Esophagus muscularis mucosa (tissue), 4 donors: Measurements from ENCODE around the gene TPK1. TPM values are rescaled to one million over a fixed set of nuclear protein-coding genes. Genes with fewer than 3 reads are reported as not detected.
A peak's percentile ranks its signal among the peaks of the same experiment; 100 is the strongest.

Source experiments
- DNase-seq: peaks from one replicate; pipeline ENCODE4 v3.0.0-alpha.2; 2017; ENCODE audit errors: extremely low spot score
- H3K27ac ChIP-seq, 4 donors: fragments of 200-600 bp; sonication (generic); replicated peaks in 1 of 4; 1 replicate in 3 of 4; 2 replicates in 1 of 4; pipeline ENCODE4 v1.5.1; 2016 to 2019; ENCODE audit warnings: mild to moderate bottlenecking in 1 of 4
- H3K27me3 ChIP-seq, 4 donors: fragments of 200-600 bp; sonication (generic); one replicate each; pipeline versions ENCODE4 v1.5.1 to v1.6.0; 2016 to 2019
- H3K36me3 ChIP-seq, 4 donors: fragments of 200-600 bp; sonication (generic); one replicate each; pipeline ENCODE4 v1.5.1; 2016 to 2019
- H3K4me1 ChIP-seq, 4 donors: fragments of 200-600 bp; sonication (generic); one replicate each; pipeline ENCODE4 v1.5.1; 2016 to 2019
- H3K4me3 ChIP-seq, 4 donors: fragments of 200-600 bp; sonication (generic); 1 replicate in 2 of 4; 2 replicates in 2 of 4; pipeline ENCODE4 v1.5.1; 2016 to 2019; ENCODE audit warnings: mild to moderate bottlenecking in 4 of 4, moderate library complexity in 1 of 4
- H3K9me3 ChIP-seq, 4 donors: fragments of 200-600 bp; sonication (generic); 1 replicate in 3 of 4; 2 replicates in 1 of 4; pipeline ENCODE4 v1.5.1; 2016 to 2019
- EP300 ChIP-seq: sonication (generic); formaldehyde crosslinking; IDR thresholded peaks from one replicate; pipeline ENCODE4 v1.6.1; 2017; ENCODE audit warnings: antibody characterized with exemption
- POLR2A ChIP-seq: fragments of 450-650 bp; IDR thresholded peaks from one replicate; pipeline ENCODE4 v1.6.1; 2017; ENCODE audit warnings: antibody characterized with exemption, moderate library complexity, mild to moderate bottlenecking, low read depth
- POLR2AphosphoS5 ChIP-seq, 2 donors: sonication (generic); formaldehyde crosslinking; IDR thresholded peaks; one replicate each; pipeline ENCODE4 v1.6.1; 2017; ENCODE audit warnings: antibody characterized with exemption in 2 of 2
- WGBS: methylation state at CpG from one replicate; pipeline ENCODE4 v1.1.5; 2018; 5-methylcytosine and 5-hydroxymethylcytosine counted together
- intact Hi-C: fragments of 100-400 bp; cut with DNase I; formaldehyde crosslinking; loops from one replicate; pipeline ENCODE4 v1.15.1; 2023
- total RNA-seq, 4 donors: library from RNA; depleted of rRNA; stranded (reverse); fragments of >200 nt; gene quantifications; one replicate each; pipeline versions ENCODE4 v1.1.0 to v1.2.1, GENCODE V29; 2016
- TF ChIP-seq, protein P1 (sequence below), 3 experiments: fragments of 200-600 bp in 2 of 3; fragments of 450-650 bp in 1 of 3; sonication (generic) in 2 of 3; IDR thresholded peaks; one replicate each; pipeline ENCODE4 v1.5.1; 2017 to 2019; ENCODE audit warnings: antibody characterized with exemption in 3 of 3, mild to moderate bottlenecking in 2 of 3, moderate library complexity in 1 of 3

Gene TPK1
- total RNA-seq, 4 donors from 2014 or later, result 2.7 to 4.3 (median 3.4) TPM

DNA sequence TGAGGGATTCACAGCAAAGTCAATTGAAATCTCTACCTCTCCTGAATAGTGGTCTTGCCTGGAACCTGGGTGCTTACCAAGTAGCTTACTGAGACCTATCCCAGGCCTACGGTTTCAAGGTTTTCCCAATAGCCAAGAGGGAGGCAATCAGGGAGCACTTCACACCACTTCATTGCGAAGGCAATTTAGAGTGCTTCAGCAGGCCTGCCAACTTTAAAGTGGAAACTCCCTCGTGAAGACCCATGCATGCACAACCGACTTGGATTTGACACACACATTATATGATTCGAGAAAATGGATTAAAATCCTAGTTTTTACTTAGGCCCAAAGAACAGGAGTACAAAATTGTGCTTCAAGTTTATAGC, 380.8 kb downstream of the TPK1 start:
- no peaks in the 10 kb centered on the region for H3K4me1 ChIP-seq
- TF ChIP-seq, protein P1, sequence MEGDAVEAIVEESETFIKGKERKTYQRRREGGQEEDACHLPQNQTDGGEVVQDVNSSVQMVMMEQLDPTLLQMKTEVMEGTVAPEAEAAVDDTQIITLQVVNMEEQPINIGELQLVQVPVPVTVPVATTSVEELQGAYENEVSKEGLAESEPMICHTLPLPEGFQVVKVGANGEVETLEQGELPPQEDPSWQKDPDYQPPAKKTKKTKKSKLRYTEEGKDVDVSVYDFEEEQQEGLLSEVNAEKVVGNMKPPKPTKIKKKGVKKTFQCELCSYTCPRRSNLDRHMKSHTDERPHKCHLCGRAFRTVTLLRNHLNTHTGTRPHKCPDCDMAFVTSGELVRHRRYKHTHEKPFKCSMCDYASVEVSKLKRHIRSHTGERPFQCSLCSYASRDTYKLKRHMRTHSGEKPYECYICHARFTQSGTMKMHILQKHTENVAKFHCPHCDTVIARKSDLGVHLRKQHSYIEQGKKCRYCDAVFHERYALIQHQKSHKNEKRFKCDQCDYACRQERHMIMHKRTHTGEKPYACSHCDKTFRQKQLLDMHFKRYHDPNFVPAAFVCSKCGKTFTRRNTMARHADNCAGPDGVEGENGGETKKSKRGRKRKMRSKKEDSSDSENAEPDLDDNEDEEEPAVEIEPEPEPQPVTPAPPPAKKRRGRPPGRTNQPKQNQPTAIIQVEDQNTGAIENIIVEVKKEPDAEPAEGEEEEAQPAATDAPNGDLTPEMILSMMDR (IDR thresholded peaks at IDR 0.05), result no peak
- TF ChIP-seq POLR2A (no peak), POLR2AphosphoS5 (IDR thresholded peaks at IDR 0.05) (no peak), EP300 (no peak)
- intact Hi-C loops, result no loop called here
- WGBS, result 95% methylated on average over 5 of the region's 5 CpGs
- no peak overlapping the region for H3K4me3 ChIP-seq
- no peak overlapping the region for H3K27ac ChIP-seq
- no peaks in the 10 kb centered on the region for H3K9me3 ChIP-seq
- no peaks in the 10 kb centered on the region for H3K27me3 ChIP-seq
- no peak for DNase-seq
- H3K36me3 ChIP-seq, result peaks cover 0 to 3% (median 0%) of the 10 kb centered on the region in 4 donors

DNA sequence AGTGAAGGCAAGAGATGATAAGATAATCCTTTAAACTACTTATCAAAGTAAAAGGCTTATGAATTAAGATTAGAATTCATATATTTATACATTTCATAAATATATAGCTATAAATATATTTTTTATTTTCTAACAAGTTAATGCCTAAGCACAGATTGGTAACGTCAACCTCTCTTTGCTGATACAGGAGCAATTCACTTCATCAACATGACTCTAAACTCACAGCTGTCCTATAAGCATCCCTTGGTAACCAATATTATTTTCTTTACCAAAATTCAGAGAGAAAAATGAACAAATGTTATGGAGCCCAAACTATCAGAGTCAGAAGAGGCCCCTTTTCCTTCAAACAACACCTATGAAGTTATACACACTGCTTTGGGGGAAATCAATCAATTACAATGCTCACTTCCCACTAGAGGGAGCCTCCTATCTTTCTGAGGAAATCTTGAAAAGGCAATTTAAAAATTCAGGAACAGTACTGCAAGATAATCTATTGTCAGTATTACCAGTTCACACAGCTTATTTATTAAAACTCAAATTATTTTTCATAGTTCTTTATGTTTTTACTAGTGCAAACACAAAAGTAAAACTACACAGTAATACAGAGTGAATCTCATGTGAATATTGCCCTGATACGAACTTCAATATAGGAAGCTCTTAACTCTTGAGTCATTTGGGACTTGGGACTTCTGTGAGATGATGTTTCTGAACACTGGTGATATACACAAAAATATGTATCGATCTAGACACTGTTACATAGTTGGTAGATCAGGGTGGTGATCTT, 381.4 kb downstream of the TPK1 start:
- intact Hi-C loops, result no loop called here
- peaks cover 0 to 3% (median 0%) of the 10 kb centered on the region in 4 donors for H3K36me3 ChIP-seq
- TF ChIP-seq POLR2A, result no peak
- TF ChIP-seq, protein P1 (IDR thresholded peaks at IDR 0.05), result peak in 2 of 3 experiments; percentile 10 to 28
- no peak for TF ChIP-seq EP300
- TF ChIP-seq POLR2AphosphoS5 (IDR thresholded peaks at IDR 0.05), result no peak
- no peaks in the 10 kb centered on the region for H3K9me3 ChIP-seq
- no peak overlapping the region for H3K27ac ChIP-seq
- no peak overlapping the region for H3K4me3 ChIP-seq
- 84% methylated on average over 3 of the region's 3 CpGs for WGBS
- H3K4me1 ChIP-seq, result no peaks in the 10 kb centered on the region
- no peak for DNase-seq
- H3K27me3 ChIP-seq, result no peaks in the 10 kb centered on the region

DNA sequence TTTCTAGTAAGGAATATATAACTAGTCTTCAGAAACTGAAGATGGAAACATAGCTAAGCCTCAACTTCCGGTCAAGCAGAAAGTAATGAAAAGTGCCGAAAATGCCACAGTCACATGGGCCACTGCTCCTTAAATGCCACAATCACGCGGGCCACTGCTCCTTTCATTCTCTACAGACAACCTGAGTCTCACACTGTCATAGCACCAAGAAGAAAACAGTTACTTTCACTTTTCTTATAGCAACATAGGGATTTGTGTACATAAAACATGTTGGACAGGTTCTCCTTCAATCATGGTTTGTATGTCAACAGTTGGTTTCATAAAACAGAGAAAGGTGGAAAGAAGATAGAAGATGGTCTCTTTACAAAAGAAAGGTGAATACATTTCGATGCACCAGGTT, 383.8 kb downstream of the TPK1 start:
- Histone ChIP-seq H3K27ac (no peak overlapping the region), H3K36me3 (peaks cover 0 to 3% (median 0%) of the 10 kb centered on the region in 4 donors), H3K9me3 (no peaks in the 10 kb centered on the region), H3K4me3 (no peak overlapping the region), H3K4me1 (no peaks in the 10 kb centered on the region), H3K27me3 (no peaks in the 10 kb centered on the region)
- TF ChIP-seq, protein P1 (IDR thresholded peaks at IDR 0.05), result no peak
- no peak for TF ChIP-seq POLR2AphosphoS5 (IDR thresholded peaks at IDR 0.05)
- TF ChIP-seq EP300, result no peak
- 95% methylated on average over 5 of the region's 5 CpGs for WGBS
- intact Hi-C loops, result no loop called here
- DNase-seq, result no peak

DNA sequence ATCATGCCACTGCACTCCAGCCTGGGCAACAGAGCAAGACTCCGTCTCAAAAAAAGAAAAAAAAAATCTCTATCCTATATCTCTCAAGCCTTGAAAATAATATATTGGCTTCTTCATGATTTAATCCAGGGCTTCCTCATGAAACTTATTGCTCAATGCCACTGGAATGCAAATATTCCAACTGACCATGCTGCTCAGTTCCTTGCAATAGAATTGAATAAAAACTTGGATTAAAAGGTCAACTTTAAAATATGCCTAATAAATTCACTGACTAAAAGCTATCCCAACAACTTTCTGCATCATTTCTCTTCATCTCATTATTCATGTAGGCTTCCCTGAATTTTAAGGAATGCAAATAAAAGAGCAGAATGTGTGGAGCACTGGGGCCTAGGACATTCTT, 390.3 kb downstream of the TPK1 start:
- no peaks in the 10 kb centered on the region for H3K27me3 ChIP-seq
- no peaks in the 10 kb centered on the region for H3K9me3 ChIP-seq
- H3K27ac ChIP-seq, result no peak overlapping the region
- TF ChIP-seq EP300 (no peak), POLR2A (no peak), POLR2AphosphoS5 (IDR thresholded peaks at IDR 0.05) (no peak)
- TF ChIP-seq, protein P1 (IDR thresholded peaks at IDR 0.05), result no peak
- intact Hi-C loops, result no loop called here
- no peaks in the 10 kb centered on the region for H3K4me1 ChIP-seq
- no peak for DNase-seq
- H3K36me3 ChIP-seq, result no peaks in the 10 kb centered on the region
- H3K4me3 ChIP-seq, result no peak overlapping the region
- 45% methylated on average over 1 of the region's 1 CpG for WGBS
